ENCODE data around the gene FN3K.

DNA sequence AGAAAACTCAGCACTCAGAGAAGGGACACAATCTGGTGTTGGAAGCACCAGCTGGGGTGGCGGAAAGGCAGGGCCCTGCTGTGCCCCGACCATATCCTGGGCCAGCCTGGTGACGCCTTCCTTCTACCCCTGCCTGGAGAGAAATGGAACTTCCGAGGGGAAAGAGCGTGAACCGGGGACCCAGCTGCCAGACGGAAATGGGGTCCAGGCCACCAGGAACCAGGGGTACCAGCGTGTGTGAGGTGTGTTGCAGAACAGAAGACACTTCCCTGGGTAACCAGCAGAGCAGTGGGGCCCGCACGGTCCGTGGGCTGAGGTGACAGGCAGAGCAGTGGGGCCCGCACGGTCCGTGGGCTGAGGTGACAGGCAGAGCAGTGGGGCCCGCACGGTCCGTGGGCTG, 43.7 kb upstream of the FN3K start:
- TF ChIP-seq PRDM15 (CRISPR knock-in tag; IDR thresholded peaks at IDR 0.05) (no peak), PHB2 (IDR thresholded peaks at IDR 0.05; ENCODE audit: partially characterized antibody) (no peak), RFX5 (IDR thresholded peaks at IDR 0.05; ENCODE audit: low read depth, low read length) (no peak), ZNF549 (CRISPR knock-in tag; IDR thresholded peaks at IDR 0.05) (no peak), ZBTB7A (CRISPR knock-in tag; IDR thresholded peaks at IDR 0.05) (no peak), ZNF597 (CRISPR knock-in tag; IDR thresholded peaks at IDR 0.05) (no peak), EP300 (IDR thresholded peaks at IDR 0.05; ENCODE audit: low read depth in 2 of 2, low read length in 2 of 2) (no peak), EP300 (CRISPR knock-in tag; IDR thresholded peaks at IDR 0.05; ENCODE audit: borderline replicate concordance) (no peak), LCORL (IDR thresholded peaks at IDR 0.05) (no peak), LCORL (CRISPR knock-in tag; IDR thresholded peaks at IDR 0.05) (no peak)
- TF ChIP-seq, protein P1, sequence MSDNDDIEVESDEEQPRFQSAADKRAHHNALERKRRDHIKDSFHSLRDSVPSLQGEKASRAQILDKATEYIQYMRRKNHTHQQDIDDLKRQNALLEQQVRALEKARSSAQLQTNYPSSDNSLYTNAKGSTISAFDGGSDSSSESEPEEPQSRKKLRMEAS (IDR thresholded peaks at IDR 0.05) = no peak
